ENCODE data around the gene KDM4D. TPM values are rescaled to one million over a fixed set of nuclear protein-coding genes. Genes with fewer than 3 reads are reported as not detected.
A peak's percentile ranks its signal among the peaks of the same experiment; 100 is the strongest.

The KDM4D gene
- total and polyA plus RNA-seq, 9 of the 15 experiments (the other 6 are each of a cell fraction or from before 2014, with no cell fraction given): 0.34 to 1.1 (median 0.50) TPM

DNA sequence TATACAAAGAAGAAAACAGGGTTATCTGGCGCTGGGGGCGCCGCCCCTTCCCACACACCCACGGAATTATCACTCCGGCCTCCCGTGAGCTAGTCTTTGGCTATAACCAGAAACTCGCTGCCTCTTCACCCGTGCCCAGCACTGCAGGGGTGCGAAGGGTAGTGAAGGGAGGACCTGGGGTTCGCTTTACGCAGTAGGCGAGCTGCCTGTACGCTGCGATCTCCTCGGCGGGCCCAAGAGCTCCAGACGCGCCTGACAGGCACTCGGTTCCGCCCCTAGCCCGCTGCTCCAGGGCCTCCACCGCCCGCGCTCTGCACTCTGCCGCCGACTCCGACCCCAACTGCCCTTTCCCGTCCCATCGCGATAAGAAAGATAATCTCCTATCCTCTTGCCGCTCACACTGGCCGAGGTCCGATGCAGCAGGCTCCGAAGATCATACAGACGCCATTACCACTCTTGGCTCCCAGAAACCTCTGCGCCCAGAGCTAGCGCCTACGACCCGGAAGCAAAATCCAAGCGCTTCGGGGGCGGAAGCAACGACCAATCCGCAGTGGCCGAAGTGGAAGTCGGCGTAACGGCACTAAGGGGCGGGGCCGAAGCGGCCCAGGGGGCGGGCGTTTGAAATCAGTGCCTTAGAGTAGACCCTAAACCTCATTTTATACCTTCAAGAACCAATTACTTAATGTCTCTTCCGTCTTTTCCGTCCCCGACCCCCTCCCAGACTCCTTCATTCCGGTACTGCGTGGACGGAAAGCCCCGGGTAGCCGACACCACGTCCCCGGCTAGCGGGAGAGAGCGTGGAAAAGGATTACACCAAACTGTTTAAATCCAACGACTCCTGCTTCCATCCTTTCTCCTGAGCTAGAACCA lies at the start of gene KDM4D, which contains the start of gene CWC15 (continued):
- TF ChIP-seq STAT5A (IDR thresholded peaks at IDR 0.05; ENCODE audit: borderline replicate concordance, low read length): no peak
- TF ChIP-seq XRCC5 (IDR thresholded peaks at IDR 0.05; ENCODE audit: low read depth, low read length): no peak
- TF ChIP-seq RFX1 (IDR thresholded peaks at IDR 0.05): no peak
- TF ChIP-seq TEAD2 (tag; IDR thresholded peaks at IDR 0.05): no peak
- no peak for TF ChIP-seq ZNF75A (CRISPR knock-in tag; IDR thresholded peaks at IDR 0.05)
- TF ChIP-seq ZNF696 (CRISPR knock-in tag; conservative IDR thresholded peaks at IDR 0.05): no peak
- no peak for TF ChIP-seq SIRT6 (IDR thresholded peaks at IDR 0.05; ENCODE audit: low read depth, low read length)
- TF ChIP-seq E2F3 (CRISPR knock-in tag; IDR thresholded peaks at IDR 0.05): no peak
- TF ChIP-seq, protein P1, sequence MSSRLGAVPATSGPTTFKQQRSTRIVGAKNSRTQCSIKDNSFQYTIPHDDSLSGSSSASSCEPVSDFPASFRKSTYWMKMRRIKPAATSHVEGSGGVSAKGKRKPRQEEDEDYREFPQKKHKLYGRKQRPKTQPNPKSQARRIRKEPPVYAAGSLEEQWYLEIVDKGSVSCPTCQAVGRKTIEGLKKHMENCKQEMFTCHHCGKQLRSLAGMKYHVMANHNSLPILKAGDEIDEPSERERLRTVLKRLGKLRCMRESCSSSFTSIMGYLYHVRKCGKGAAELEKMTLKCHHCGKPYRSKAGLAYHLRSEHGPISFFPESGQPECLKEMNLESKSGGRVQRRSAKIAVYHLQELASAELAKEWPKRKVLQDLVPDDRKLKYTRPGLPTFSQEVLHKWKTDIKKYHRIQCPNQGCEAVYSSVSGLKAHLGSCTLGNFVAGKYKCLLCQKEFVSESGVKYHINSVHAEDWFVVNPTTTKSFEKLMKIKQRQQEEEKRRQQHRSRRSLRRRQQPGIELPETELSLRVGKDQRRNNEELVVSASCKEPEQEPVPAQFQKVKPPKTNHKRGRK (tag; IDR thresholded peaks at IDR 0.05): no peak
- TF ChIP-seq ZNF717 (CRISPR knock-in tag; IDR thresholded peaks at IDR 0.05): no peak
- peak; percentile 96 for TF ChIP-seq SUPT5H (IDR thresholded peaks at IDR 0.05)
- TF ChIP-seq TRIM24 (IDR thresholded peaks at IDR 0.05): no peak
- TF ChIP-seq HDAC2 (IDR thresholded peaks at IDR 0.05): peak; percentile 49; the same call in 1 of the 2 replicates
- TF ChIP-seq TRIM25 (IDR thresholded peaks at IDR 0.05; ENCODE audit: borderline replicate concordance): no peak
- no peak for TF ChIP-seq ZNF507 (tag; conservative IDR thresholded peaks at IDR 0.05)
- no peak for TF ChIP-seq XRCC4 (IDR thresholded peaks at IDR 0.05; ENCODE audit: extremely low read depth, insufficient read depth, insufficient read length)
- TF ChIP-seq NUFIP1 (IDR thresholded peaks at IDR 0.05; ENCODE audit: partially characterized antibody): no peak
- TF ChIP-seq, protein P2, sequence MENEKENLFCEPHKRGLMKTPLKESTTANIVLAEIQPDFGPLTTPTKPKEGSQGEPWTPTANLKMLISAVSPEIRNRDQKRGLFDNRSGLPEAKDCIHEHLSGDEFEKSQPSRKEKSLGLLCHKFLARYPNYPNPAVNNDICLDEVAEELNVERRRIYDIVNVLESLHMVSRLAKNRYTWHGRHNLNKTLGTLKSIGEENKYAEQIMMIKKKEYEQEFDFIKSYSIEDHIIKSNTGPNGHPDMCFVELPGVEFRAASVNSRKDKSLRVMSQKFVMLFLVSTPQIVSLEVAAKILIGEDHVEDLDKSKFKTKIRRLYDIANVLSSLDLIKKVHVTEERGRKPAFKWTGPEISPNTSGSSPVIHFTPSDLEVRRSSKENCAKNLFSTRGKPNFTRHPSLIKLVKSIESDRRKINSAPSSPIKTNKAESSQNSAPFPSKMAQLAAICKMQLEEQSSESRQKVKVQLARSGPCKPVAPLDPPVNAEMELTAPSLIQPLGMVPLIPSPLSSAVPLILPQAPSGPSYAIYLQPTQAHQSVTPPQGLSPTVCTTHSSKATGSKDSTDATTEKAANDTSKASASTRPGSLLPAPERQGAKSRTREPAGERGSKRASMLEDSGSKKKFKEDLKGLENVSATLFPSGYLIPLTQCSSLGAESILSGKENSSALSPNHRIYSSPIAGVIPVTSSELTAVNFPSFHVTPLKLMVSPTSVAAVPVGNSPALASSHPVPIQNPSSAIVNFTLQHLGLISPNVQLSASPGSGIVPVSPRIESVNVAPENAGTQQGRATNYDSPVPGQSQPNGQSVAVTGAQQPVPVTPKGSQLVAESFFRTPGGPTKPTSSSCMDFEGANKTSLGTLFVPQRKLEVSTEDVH (IDR thresholded peaks at IDR 0.05; ENCODE audit: low read depth, partially characterized antibody): peak; percentile 58
- TF ChIP-seq BDP1 (IDR thresholded peaks at IDR 0.05; ENCODE audit: insufficient read depth, insufficient read length): no peak
- TF ChIP-seq NR2C2 (CRISPR knock-in tag; IDR thresholded peaks at IDR 0.05): peak; percentile 99
- peak; percentile 100 for TF ChIP-seq NR2C2 (tag; IDR thresholded peaks at IDR 0.05)
- TF ChIP-seq, protein P3, sequence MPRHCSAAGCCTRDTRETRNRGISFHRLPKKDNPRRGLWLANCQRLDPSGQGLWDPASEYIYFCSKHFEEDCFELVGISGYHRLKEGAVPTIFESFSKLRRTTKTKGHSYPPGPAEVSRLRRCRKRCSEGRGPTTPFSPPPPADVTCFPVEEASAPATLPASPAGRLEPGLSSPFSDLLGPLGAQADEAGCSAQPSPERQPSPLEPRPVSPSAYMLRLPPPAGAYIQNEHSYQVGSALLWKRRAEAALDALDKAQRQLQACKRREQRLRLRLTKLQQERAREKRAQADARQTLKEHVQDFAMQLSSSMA (CRISPR knock-in tag; IDR thresholded peaks at IDR 0.05): no peak

All from K562 (cell line).